Stimulated activated memory B cell treated with anti-CD40 and anti-IgM and Interleukin-4, amounts not matched to agents 10 μg/mL and 1 μg/mL and 100 μg/mL, for 72 hours (primary cell): Measurements from ENCODE around the gene PCDHGA1.
A peak's percentile ranks its signal among the peaks of the same experiment; 100 is the strongest.

Source experiments
- ATAC-seq: fragments of 150-1000 bp; cut with Tn5 transposase; 2 replicates; pipeline ENCODE4 v1.10.0; 2021
- H3K27ac Mint-ChIP-seq: one replicate; pipeline ENCODE4 v1.8.0; 2022; ENCODE audit warnings: mild to moderate bottlenecking, mixed read lengths
- H3K27me3 Mint-ChIP-seq: one replicate; pipeline ENCODE4 v1.8.0; 2022; ENCODE audit warnings: mixed read lengths
- H3K36me3 Mint-ChIP-seq: one replicate; pipeline ENCODE4 v1.8.0; 2022; ENCODE audit warnings: mixed read lengths
- H3K4me1 Mint-ChIP-seq: one replicate; pipeline ENCODE4 v1.8.0; 2022; ENCODE audit warnings: mixed read lengths
- H3K4me3 Mint-ChIP-seq: one replicate; pipeline ENCODE4 v1.8.0; 2022; ENCODE audit warnings: mild to moderate bottlenecking, moderate library complexity, mixed read lengths
- H3K9me3 Mint-ChIP-seq: one replicate; pipeline ENCODE4 v1.8.0; 2022; ENCODE audit warnings: mixed read lengths

The PCDHGA1 gene

GRCh38 chr5:141519605-141520565 is 189.6 kb downstream of the PCDHGA1 start:
- H3K36me3 Mint-ChIP-seq: peaks cover 85% of the 10 kb centered on the region
- no peaks in the 10 kb centered on the region for H3K27me3 Mint-ChIP-seq
- no peak overlapping the region for H3K4me3 Mint-ChIP-seq
- no peaks in the 10 kb centered on the region for H3K9me3 Mint-ChIP-seq
- H3K4me1 Mint-ChIP-seq: peaks cover 34% of the 10 kb centered on the region
- no peak overlapping the region for H3K27ac Mint-ChIP-seq
- ATAC-seq: no peak

- Mint-ChIP-seq H3K4me3 (no peak overlapping the region), H3K4me1 (peaks cover 34% of the 10 kb centered on the region), H3K27me3 (no peaks in the 10 kb centered on the region), H3K9me3 (no peaks in the 10 kb centered on the region), H3K36me3 (peaks cover 87% of the 10 kb centered on the region), H3K27ac (no peak overlapping the region)
- no peak for ATAC-seq
Measured at GRCh38 chr5:141521244-141521781, 191.0 kb downstream of the PCDHGA1 start.

DNA sequence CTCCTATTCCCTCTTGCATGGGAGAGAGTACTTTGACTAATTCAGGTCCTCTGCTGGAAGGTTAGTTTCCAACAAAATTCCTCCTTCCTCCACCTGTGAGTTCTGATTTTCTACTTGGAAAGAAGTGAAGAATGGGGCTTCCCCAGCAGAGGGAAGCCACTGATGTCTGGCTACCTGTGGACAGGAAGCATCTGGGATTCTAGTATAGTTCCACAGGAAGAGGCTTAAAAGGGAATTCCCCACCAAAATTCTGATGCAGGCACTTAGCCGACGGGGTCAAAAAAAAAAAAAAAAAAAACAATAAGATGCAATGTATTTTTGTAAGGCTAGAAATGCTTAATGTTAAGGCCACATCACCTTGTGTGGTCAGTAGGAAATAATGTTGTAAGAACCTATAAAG is 192.0 kb downstream of the PCDHGA1 start:
- Mint-ChIP-seq H3K4me3 (no peak overlapping the region), H3K36me3 (peaks cover 85% of the 10 kb centered on the region), H3K9me3 (no peaks in the 10 kb centered on the region), H3K27ac (no peak overlapping the region), H3K4me1 (peaks cover 28% of the 10 kb centered on the region), H3K27me3 (no peaks in the 10 kb centered on the region)
- ATAC-seq: no peak

DNA sequence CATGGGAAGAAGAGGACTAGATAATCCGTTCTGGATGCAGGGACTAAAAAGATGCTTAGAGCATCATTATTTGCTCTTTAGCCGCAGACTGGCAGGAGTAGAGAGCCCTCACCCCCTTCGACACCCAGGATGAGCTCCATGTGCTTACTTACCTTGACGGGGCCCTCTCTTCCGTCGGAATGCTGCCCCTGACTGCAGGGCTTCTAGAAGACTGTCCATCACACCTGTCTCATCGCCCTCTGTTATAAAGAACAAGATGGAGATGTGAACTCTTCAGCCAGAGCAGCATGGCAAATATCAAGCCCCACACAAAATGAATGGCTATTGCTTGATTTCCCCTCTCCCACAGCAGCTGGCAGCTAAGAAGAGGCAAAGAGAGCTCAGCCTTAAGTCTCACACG is 193.7 kb downstream of the PCDHGA1 start:
- H3K9me3 Mint-ChIP-seq: no peaks in the 10 kb centered on the region
- no peak for ATAC-seq

DNA sequence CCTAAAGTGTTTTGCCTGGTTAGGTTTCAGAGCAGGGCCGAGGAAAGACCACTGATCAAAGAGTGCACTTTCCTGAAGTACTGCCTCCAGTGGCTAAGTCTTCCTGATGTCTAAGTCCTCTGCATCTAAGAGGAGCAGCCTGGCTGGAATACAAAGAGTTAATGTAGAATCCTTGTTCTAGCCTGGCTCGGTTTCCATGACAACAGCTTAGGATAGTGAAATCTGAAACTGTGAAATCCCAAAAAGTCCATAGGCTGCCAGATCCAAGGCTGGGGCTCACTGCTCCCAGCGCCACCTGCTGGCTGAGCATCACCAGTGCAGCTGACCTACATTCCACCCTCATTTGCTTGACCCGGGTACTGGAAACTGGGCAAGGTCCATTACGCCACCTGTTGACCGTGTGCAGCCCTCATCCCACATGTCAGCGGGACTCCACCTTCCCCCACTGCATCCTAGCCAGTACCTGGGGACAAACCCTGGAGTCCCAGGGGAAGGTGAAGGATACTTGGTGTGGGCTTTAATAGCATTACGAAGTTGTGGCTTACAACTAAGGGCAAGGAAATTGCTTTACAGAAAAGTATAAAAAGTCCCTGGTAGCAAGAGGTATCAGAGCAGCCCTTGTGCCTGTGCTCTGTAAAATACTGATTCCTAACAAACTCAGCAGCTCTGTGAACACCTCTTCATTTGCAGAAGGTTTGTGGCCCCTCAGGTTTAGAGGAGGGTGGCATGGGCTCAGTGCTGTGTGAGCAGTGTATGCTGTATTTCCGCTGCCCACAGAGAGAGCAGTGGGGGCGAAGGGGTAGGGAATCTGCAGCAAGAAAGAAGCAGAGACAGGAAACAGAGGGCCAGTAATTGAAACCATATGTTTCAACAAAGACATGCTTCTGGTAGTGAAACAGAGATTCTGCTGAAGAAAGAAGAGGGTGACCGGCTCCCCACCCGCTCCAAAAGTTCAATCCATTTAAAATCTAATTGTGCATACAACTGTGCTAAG is 194.6 kb downstream of the PCDHGA1 start:
- Mint-ChIP-seq H3K27me3 (no peaks in the 10 kb centered on the region), H3K36me3 (peaks cover 78% of the 10 kb centered on the region), H3K4me1 (peaks cover 28% of the 10 kb centered on the region), H3K27ac (peak overlapping the region; percentile 60), H3K4me3 (no peak overlapping the region), H3K9me3 (no peaks in the 10 kb centered on the region)
- peak; percentile 87 for ATAC-seq

More for the DNA sequence above, 193.7 kb downstream of the PCDHGA1 start:
- Mint-ChIP-seq H3K27ac (no peak overlapping the region), H3K4me3 (no peak overlapping the region), H3K27me3 (no peaks in the 10 kb centered on the region), H3K36me3 (peaks cover 85% of the 10 kb centered on the region), H3K4me1 (peaks cover 28% of the 10 kb centered on the region)

DNA sequence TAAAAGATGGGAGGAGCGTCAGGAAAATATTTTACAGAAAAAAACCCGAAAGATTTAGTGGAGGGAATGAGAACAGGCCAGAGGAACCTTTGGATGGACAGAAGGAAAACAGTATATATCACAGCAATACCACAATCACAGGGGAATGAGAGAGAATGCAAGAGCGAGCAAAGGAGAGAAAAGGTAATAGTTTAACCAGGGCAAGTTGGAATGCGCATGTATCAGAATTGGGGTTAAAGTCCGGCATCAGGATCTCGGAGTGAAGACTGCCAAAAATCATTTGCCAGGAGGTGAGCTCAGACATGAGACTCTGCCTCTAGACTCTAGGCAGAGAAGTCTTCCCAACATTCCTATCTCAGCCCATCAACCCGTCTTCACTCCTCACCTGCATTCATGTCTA is 195.3 kb downstream of the PCDHGA1 start:
- Mint-ChIP-seq H3K27me3 (no peaks in the 10 kb centered on the region), H3K36me3 (peaks cover 71% of the 10 kb centered on the region), H3K4me1 (peaks cover 28% of the 10 kb centered on the region), H3K9me3 (no peaks in the 10 kb centered on the region), H3K27ac (peak overlapping the region; percentile 60), H3K4me3 (no peak overlapping the region)
- no peak for ATAC-seq

DNA sequence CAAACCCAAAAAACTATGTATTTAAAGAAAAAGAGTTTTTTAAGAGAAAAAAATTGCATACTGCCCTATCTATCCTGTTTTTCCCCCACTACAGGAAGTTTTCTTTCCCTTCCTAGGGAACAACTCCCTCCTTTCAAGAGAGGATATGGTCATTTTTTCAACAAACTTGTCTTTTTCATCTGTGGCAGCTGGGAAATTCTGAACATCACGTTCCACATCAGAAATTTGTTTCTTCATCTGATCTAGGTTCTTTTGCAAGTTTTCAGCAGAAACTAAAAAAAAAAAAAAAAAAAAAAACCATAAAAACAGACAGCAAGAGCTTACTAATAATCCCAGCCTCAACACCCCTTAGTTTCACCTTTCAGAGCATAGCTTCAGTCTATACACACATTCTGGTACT is 197.1 kb downstream of the PCDHGA1 start:
- no peaks in the 10 kb centered on the region for H3K9me3 Mint-ChIP-seq
- no peaks in the 10 kb centered on the region for H3K27me3 Mint-ChIP-seq
- H3K36me3 Mint-ChIP-seq: peaks cover 56% of the 10 kb centered on the region
- ATAC-seq: no peak
- peaks cover 23% of the 10 kb centered on the region for H3K4me1 Mint-ChIP-seq
- no peak overlapping the region for H3K4me3 Mint-ChIP-seq
- no peak overlapping the region for H3K27ac Mint-ChIP-seq

- Mint-ChIP-seq H3K36me3 (peaks cover 50% of the 10 kb centered on the region), H3K9me3 (no peaks in the 10 kb centered on the region), H3K27me3 (no peaks in the 10 kb centered on the region), H3K4me3 (no peak overlapping the region), H3K27ac (no peak overlapping the region), H3K4me1 (peaks cover 20% of the 10 kb centered on the region)
- ATAC-seq: no peak
Measured at GRCh38 chr5:141528291-141528984, 198.1 kb downstream of the PCDHGA1 start.

GRCh38 chr5:141529002-141529401 is 198.7 kb downstream of the PCDHGA1 start:
- Mint-ChIP-seq H3K4me1 (peaks cover 20% of the 10 kb centered on the region), H3K4me3 (no peak overlapping the region), H3K36me3 (peaks cover 49% of the 10 kb centered on the region), H3K27ac (no peak overlapping the region), H3K9me3 (no peaks in the 10 kb centered on the region), H3K27me3 (no peaks in the 10 kb centered on the region)
- ATAC-seq: peak; percentile 76

DNA sequence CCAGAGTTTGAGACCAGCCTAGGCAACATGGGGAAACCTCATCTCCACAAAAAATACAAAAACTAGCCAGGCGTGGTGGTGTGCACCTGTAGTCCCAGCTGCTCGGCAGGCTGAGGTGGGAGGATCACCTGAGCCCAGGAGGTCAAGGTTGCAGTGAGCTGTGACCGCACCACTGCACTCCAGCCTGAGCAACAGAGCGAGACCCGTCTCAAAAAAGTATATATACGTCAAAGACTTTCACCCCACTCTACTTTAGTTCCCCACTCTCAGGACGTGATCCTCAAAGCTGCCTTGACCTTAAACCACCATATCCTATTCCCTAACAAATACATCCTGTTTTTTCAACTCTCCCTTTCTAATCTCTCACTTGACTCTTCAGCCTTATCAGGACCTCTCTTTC is 199.6 kb downstream of the PCDHGA1 start:
- Mint-ChIP-seq H3K9me3 (no peaks in the 10 kb centered on the region), H3K4me1 (peaks cover 13% of the 10 kb centered on the region), H3K27me3 (no peaks in the 10 kb centered on the region), H3K4me3 (no peak overlapping the region), H3K27ac (no peak overlapping the region), H3K36me3 (peaks cover 51% of the 10 kb centered on the region)
- ATAC-seq: peak; percentile 62

DNA sequence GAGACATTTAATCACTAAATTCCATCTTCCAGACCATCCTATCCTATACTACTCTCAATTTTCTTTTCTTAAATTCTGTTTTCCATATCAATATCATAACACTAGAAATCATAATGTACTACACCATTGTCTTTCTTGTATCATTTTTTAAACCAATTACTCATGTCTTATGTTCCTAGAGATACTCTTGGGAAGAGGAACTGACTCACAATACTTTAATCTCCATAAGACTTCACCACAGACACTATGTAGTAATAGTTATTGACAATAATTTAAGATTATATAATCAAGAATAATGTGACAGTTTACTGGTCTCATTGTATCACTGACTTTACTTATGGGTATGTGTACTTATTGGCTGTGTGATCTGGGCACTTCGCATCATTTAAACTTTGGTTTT is 202.4 kb downstream of the PCDHGA1 start:
- Mint-ChIP-seq H3K9me3 (no peaks in the 10 kb centered on the region), H3K4me3 (no peak overlapping the region), H3K27me3 (no peaks in the 10 kb centered on the region), H3K27ac (no peak overlapping the region), H3K36me3 (peaks cover 43% of the 10 kb centered on the region), H3K4me1 (no peaks in the 10 kb centered on the region)
- no peak for ATAC-seq

GRCh38 chr5:141533897-141534296 is 203.6 kb downstream of the PCDHGA1 start:
- H3K27ac Mint-ChIP-seq: no peak overlapping the region
- H3K4me1 Mint-ChIP-seq: no peaks in the 10 kb centered on the region
- no peak for ATAC-seq
- H3K27me3 Mint-ChIP-seq: no peaks in the 10 kb centered on the region
- H3K4me3 Mint-ChIP-seq: no peak overlapping the region
- H3K9me3 Mint-ChIP-seq: no peaks in the 10 kb centered on the region
- peaks cover 31% of the 10 kb centered on the region for H3K36me3 Mint-ChIP-seq

DNA sequence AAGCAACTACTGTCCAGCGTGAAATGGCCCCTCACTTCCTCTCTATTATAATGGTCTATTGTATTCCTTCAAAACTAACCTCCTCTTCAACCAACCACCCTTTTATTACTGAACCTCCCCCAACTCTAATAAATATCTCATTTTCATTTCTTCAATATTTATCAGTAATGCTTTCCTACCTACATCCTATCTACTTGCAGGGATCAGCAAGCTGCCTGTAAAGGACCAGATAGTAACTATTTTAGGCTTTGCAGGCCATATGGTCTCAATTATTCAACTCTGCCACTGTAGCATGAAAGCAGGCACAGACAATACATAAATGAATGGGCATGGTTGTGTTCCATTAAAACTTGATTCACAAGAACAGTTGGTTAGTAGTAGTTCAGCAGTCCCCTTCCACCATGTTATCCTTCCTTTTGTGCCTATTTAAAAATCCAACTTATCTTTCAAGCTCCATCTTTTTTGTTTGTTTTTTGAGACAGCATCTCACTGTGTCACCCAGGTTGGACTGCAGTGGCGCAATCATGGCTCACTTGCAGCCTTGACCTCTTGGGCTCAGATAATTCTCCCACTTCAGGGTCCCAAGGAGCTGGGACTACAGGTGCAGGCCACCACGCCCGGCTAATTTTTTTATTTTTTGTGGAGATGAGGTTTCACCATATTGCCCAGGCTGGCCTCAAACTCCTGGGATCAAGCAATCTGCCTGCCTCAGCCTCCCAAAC is 204.3 kb downstream of the PCDHGA1 start:
- Mint-ChIP-seq H3K9me3 (no peaks in the 10 kb centered on the region), H3K4me1 (no peaks in the 10 kb centered on the region), H3K4me3 (no peak overlapping the region), H3K27me3 (no peaks in the 10 kb centered on the region), H3K36me3 (peaks cover 35% of the 10 kb centered on the region), H3K27ac (peak overlapping the region; percentile 13)
- ATAC-seq: no peak

DNA sequence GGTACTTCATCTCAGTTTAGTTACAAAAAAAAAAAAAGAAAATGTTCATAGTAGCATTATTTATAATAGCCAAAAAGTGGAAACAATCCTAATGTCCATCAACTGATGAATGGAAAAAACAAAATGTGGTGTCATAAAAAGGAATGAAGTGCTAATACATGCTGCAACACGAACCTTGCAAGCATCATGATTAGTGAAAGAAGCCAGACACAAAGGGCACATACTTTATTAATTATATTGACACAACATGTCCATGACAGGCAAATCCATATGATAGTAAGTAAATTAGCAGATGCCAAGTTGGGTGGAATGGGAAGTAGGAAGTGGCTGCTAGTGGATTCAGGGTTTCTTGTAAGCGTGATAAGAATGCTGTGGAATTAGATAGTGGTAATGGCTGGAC is 212.7 kb downstream of the PCDHGA1 start:
- no peak overlapping the region for H3K4me3 Mint-ChIP-seq
- no peaks in the 10 kb centered on the region for H3K4me1 Mint-ChIP-seq
- no peak overlapping the region for H3K27ac Mint-ChIP-seq
- H3K36me3 Mint-ChIP-seq: peaks cover 68% of the 10 kb centered on the region
- no peaks in the 10 kb centered on the region for H3K27me3 Mint-ChIP-seq
- no peak for ATAC-seq
- peaks cover 4% of the 10 kb centered on the region for H3K9me3 Mint-ChIP-seq
